Loucy (cell line): ENCODE data around the gene SYNGR1.

Source experiments
- H2AFZ ChIP-seq: fragments of 200-600 bp; sonication (generic); 2 replicates; pipeline ENCODE4 v1.6.0; 2016; ENCODE audit warnings: antibody characterized with exemption, mild to moderate bottlenecking, low read length, moderate library complexity
- H3F3A ChIP-seq: fragments of 200-600 bp; 2 replicates; pipeline ENCODE4 v1.6.0; 2016; ENCODE audit warnings: antibody characterized with exemption, low read depth, mild to moderate bottlenecking
- H3K27me3 ChIP-seq: fragments of 200-600 bp; sonication (generic); 2 replicates; pipeline ENCODE4 v1.6.1; 2014; ENCODE audit warnings: low read length, mild to moderate bottlenecking; ENCODE audit not compliant: insufficient read depth, poor library complexity, severe bottlenecking
- H3K36me3 ChIP-seq: fragments of 200-600 bp; sonication (generic); 2 replicates; pipeline ENCODE4 v1.6.1; 2016; ENCODE audit warnings: low read length; ENCODE audit not compliant: insufficient read depth
- H3K4me1 ChIP-seq: fragments of 200-600 bp; sonication (generic); 2 replicates; pipeline ENCODE4 v1.5.1; 2014; ENCODE audit warnings: low read length, mild to moderate bottlenecking; ENCODE audit not compliant: insufficient read depth, poor library complexity, severe bottlenecking
- H3K4me2 ChIP-seq: fragments of 200-600 bp; sonication (generic); 2 replicates; pipeline ENCODE4 v1.6.0; 2014; ENCODE audit warnings: antibody characterized with exemption, low read length, low read depth, mild to moderate bottlenecking; ENCODE audit not compliant: poor library complexity, severe bottlenecking
- H3K4me3 ChIP-seq: fragments of 200-600 bp; sonication (generic); 2 replicates; pipeline ENCODE4 v1.5.1; 2014; ENCODE audit warnings: low read length, mild to moderate bottlenecking, mixed read lengths; ENCODE audit not compliant: poor library complexity, severe bottlenecking
- H3K79me2 ChIP-seq: fragments of 200-600 bp; sonication (generic); 2 replicates; pipeline ENCODE4 v1.6.1; 2014; ENCODE audit warnings: low read length; ENCODE audit not compliant: insufficient read depth
- H3K9ac ChIP-seq: fragments of 200-600 bp; sonication (generic); 2 replicates; pipeline ENCODE4 v1.6.0; 2014; ENCODE audit warnings: mild to moderate bottlenecking, low read depth, low read length, moderate library complexity; ENCODE audit not compliant: poor library complexity, severe bottlenecking
- H3K9me2 ChIP-seq: fragments of 200-600 bp; sonication (generic); replicated peaks from 2 replicates; pipeline ENCODE4 v1.6.1; 2016; ENCODE audit warnings: low read depth, low read length, mixed read lengths
- H3K9me3 ChIP-seq: fragments of 200-600 bp; sonication (generic); 2 replicates; pipeline ENCODE4 v1.6.1; 2014; ENCODE audit warnings: mild to moderate bottlenecking, antibody characterized with exemption, low read length, low read depth; ENCODE audit not compliant: insufficient read depth
- H4K20me1 ChIP-seq: fragments of 200-600 bp; sonication (generic); 2 replicates; pipeline ENCODE4 v1.6.0; 2014; ENCODE audit warnings: antibody characterized with exemption, low read length, mild to moderate bottlenecking; ENCODE audit not compliant: insufficient read depth, poor library complexity, severe bottlenecking
- EZH2phosphoT487 ChIP-seq: fragments of 200-600 bp; IDR thresholded peaks from 2 replicates; pipeline ENCODE4 v1.6.1; 2018; ENCODE audit warnings: antibody characterized with exemption, mild to moderate bottlenecking, moderate library complexity, borderline replicate concordance
- TF ChIP-seq, protein P1 (sequence below): fragments of 200-600 bp; sonication (generic); conservative IDR thresholded peaks from 2 replicates; pipeline ENCODE4 v1.5.1; 2014; ENCODE audit warnings: mild to moderate bottlenecking, antibody characterized with exemption, low read length

Gene SYNGR1

DNA sequence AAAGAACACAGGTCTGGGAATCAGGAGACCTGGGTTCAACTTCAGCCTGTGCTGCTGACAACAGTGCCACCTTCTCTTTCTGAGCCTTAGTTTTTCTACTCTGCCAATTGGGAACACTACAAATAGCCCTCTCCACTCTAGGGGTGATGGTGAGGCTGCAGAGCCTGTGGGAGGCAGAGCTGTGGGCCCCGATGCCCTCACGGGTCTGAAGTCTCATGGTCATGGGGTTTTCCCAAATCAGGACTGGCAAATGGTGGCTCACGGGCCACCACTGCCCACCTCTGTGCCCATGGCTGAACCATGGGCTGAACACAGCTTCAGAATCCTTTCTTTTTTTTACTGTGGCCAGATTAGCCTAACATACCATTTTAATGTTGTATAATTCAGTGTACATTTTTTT, 19.8 kb downstream of the SYNGR1 start:
- no peak overlapping the region for H3K9ac ChIP-seq

GRCh38 chr22:39371732-39372131, 21.9 kb downstream of the SYNGR1 start:
- Histone ChIP-seq H3K9me3 (no peaks in the 10 kb centered on the region), H3K9me2 (no peaks in the 10 kb centered on the region), H3K27me3 (no peaks in the 10 kb centered on the region), H3K4me1 (peaks cover 5% of the 10 kb centered on the region), H4K20me1 (no peaks in the 10 kb centered on the region), H3K36me3 (peaks cover under 1% of the 10 kb centered on the region; the same call in 1 of the 2 replicates), H3K4me3 (no peak overlapping the region), H3K9ac (no peak overlapping the region), H3K79me2 (no peaks in the 10 kb centered on the region; the same call in 1 of the 2 replicates), H2AFZ (no peak overlapping the region), H3K4me2 (no peak overlapping the region), H3F3A (no peaks in the 10 kb centered on the region)
- TF ChIP-seq EZH2phosphoT487 = no peak

More for the DNA sequence above, 19.8 kb downstream of the SYNGR1 start:
- Histone ChIP-seq H3K27me3 (no peaks in the 10 kb centered on the region), H3K9me2 (no peaks in the 10 kb centered on the region), H3K4me1 (peaks cover 7% of the 10 kb centered on the region), H3K9me3 (no peaks in the 10 kb centered on the region), H3K79me2 (no peaks in the 10 kb centered on the region; the same call in 1 of the 2 replicates), H2AFZ (no peak overlapping the region), H3F3A (no peaks in the 10 kb centered on the region), H4K20me1 (no peaks in the 10 kb centered on the region), H3K36me3 (no peaks in the 10 kb centered on the region), H3K4me2 (no peak overlapping the region), H3K4me3 (no peak overlapping the region)
- TF ChIP-seq, protein P1, sequence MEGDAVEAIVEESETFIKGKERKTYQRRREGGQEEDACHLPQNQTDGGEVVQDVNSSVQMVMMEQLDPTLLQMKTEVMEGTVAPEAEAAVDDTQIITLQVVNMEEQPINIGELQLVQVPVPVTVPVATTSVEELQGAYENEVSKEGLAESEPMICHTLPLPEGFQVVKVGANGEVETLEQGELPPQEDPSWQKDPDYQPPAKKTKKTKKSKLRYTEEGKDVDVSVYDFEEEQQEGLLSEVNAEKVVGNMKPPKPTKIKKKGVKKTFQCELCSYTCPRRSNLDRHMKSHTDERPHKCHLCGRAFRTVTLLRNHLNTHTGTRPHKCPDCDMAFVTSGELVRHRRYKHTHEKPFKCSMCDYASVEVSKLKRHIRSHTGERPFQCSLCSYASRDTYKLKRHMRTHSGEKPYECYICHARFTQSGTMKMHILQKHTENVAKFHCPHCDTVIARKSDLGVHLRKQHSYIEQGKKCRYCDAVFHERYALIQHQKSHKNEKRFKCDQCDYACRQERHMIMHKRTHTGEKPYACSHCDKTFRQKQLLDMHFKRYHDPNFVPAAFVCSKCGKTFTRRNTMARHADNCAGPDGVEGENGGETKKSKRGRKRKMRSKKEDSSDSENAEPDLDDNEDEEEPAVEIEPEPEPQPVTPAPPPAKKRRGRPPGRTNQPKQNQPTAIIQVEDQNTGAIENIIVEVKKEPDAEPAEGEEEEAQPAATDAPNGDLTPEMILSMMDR = no peak
- TF ChIP-seq EZH2phosphoT487 = no peak

GRCh38 chr22:39374191-39374590, 24.4 kb downstream of the SYNGR1 start:
- Histone ChIP-seq H3K4me2 (no peak overlapping the region), H3K9me2 (no peaks in the 10 kb centered on the region), H3K9ac (no peak overlapping the region), H3K9me3 (no peaks in the 10 kb centered on the region), H3F3A (no peaks in the 10 kb centered on the region), H2AFZ (no peak overlapping the region), H3K36me3 (peaks cover 21% of the 10 kb centered on the region; the same call in 1 of the 2 replicates), H3K4me3 (no peak overlapping the region), H3K27me3 (no peaks in the 10 kb centered on the region), H3K4me1 (no peaks in the 10 kb centered on the region), H3K79me2 (no peaks in the 10 kb centered on the region; the same call in 1 of the 2 replicates), H4K20me1 (no peaks in the 10 kb centered on the region)
- TF ChIP-seq EZH2phosphoT487 = no peak
- TF ChIP-seq, protein P1 = no peak

DNA sequence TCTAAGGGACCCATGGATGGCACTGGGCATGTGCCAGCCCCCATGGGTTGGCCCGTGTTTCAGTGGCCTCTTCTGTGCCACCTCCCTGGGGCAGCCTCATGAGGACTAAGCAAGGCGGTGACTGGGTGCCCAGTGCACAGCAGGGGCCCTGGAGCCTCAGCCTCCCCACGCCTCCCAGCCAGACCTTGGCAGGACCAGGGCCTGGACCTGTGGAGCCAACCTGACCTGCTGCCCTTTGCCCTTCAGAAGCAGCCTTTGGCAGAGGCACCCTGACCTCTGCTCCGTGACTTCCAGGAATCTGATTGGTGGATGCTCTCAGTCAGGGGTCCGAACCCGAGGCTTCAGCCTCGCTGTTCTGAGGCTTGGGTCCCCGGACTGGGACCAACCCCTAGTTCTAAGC, 25.0 kb downstream of the SYNGR1 start:
- H3K4me3 ChIP-seq = no peak overlapping the region
- no peaks in the 10 kb centered on the region for H3K9me3 ChIP-seq
- no peaks in the 10 kb centered on the region; the same call in 1 of the 2 replicates for H3K79me2 ChIP-seq
- H3K36me3 ChIP-seq = peaks cover 21% of the 10 kb centered on the region; the same call in 1 of the 2 replicates
- H3K4me2 ChIP-seq = no peak overlapping the region
- H3F3A ChIP-seq = no peaks in the 10 kb centered on the region
- no peaks in the 10 kb centered on the region for H3K9me2 ChIP-seq
- no peak overlapping the region for H2AFZ ChIP-seq
- no peak overlapping the region for H3K9ac ChIP-seq
- no peaks in the 10 kb centered on the region for H3K27me3 ChIP-seq
- no peaks in the 10 kb centered on the region for H3K4me1 ChIP-seq
- H4K20me1 ChIP-seq = no peaks in the 10 kb centered on the region
- TF ChIP-seq, protein P1 = no peak
- no peak for TF ChIP-seq EZH2phosphoT487
